Esophagus squamous epithelium (tissue), 4 donors: Measurements from ENCODE around the gene CCDC93.

Experiments used
- POLR2A ChIP-seq, 4 donors: fragments of 450-650 bp; IDR thresholded peaks; one replicate each; pipeline ENCODE4 v1.6.1; 2017; ENCODE audit warnings: antibody characterized with exemption in 4 of 4, mild to moderate bottlenecking in 4 of 4, moderate library complexity in 3 of 4
- TF ChIP-seq, protein P1 (sequence below), 6 experiments: fragments of 450-650 bp in 4 of 6; fragments of 200-600 bp in 2 of 6; sonication (generic) in 2 of 6; IDR thresholded peaks; one replicate each; pipeline ENCODE4 v1.5.1; 2016 to 2019; ENCODE audit warnings: antibody characterized with exemption in 6 of 6, mild to moderate bottlenecking in 4 of 6, moderate library complexity in 4 of 6

DNA sequence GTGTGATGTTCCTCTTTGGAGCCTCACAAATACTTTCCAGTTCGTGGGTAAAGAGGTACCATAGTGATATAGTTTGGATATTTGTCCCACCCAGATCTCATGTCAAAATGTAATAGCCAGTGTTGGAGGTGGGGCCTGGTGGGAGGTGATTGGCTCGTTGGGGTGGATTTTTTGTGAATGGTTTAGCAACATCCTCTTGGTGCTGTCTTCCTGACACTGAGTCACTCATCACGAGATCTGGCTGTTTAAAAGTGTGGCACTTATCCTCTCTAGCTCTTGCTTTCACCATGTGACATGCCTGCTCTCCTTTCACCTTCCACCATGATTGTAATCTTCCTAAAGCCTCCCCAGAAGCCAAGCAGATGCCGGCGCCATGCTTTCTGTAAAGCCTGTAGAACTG, 3.0 kb upstream of the CCDC93 start:
- TF ChIP-seq, protein P1, sequence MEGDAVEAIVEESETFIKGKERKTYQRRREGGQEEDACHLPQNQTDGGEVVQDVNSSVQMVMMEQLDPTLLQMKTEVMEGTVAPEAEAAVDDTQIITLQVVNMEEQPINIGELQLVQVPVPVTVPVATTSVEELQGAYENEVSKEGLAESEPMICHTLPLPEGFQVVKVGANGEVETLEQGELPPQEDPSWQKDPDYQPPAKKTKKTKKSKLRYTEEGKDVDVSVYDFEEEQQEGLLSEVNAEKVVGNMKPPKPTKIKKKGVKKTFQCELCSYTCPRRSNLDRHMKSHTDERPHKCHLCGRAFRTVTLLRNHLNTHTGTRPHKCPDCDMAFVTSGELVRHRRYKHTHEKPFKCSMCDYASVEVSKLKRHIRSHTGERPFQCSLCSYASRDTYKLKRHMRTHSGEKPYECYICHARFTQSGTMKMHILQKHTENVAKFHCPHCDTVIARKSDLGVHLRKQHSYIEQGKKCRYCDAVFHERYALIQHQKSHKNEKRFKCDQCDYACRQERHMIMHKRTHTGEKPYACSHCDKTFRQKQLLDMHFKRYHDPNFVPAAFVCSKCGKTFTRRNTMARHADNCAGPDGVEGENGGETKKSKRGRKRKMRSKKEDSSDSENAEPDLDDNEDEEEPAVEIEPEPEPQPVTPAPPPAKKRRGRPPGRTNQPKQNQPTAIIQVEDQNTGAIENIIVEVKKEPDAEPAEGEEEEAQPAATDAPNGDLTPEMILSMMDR (IDR thresholded peaks at IDR 0.05), result no peak
- no peak for TF ChIP-seq POLR2A (IDR thresholded peaks at IDR 0.05)
